Esophagus muscularis mucosa (tissue), 4 donors: ENCODE results near the gene GJD3. TPM values are rescaled to one million over a fixed set of nuclear protein-coding genes. Genes with fewer than 3 reads are reported as not detected.
"Not testable (repeated sequence)": the region's sequence is repeated elsewhere in the genome, so short reads cannot be mapped to it uniquely, and the experiment has no call there.

Experiments used
- DNase-seq: peaks from one replicate; pipeline ENCODE4 v3.0.0-alpha.2; 2017; ENCODE audit errors: extremely low spot score
- H3K27ac ChIP-seq, 4 donors: fragments of 200-600 bp; sonication (generic); replicated peaks in 1 of 4; 1 replicate in 3 of 4; 2 replicates in 1 of 4; pipeline ENCODE4 v1.5.1; 2016 to 2019; ENCODE audit warnings: mild to moderate bottlenecking in 1 of 4
- H3K27me3 ChIP-seq, 4 donors: fragments of 200-600 bp; sonication (generic); one replicate each; pipeline versions ENCODE4 v1.5.1 to v1.6.0; 2016 to 2019
- H3K36me3 ChIP-seq, 4 donors: fragments of 200-600 bp; sonication (generic); one replicate each; pipeline ENCODE4 v1.5.1; 2016 to 2019
- H3K4me1 ChIP-seq, 4 donors: fragments of 200-600 bp; sonication (generic); one replicate each; pipeline ENCODE4 v1.5.1; 2016 to 2019
- H3K4me3 ChIP-seq, 4 donors: fragments of 200-600 bp; sonication (generic); 1 replicate in 2 of 4; 2 replicates in 2 of 4; pipeline ENCODE4 v1.5.1; 2016 to 2019; ENCODE audit warnings: mild to moderate bottlenecking in 4 of 4, moderate library complexity in 1 of 4
- H3K9me3 ChIP-seq, 4 donors: fragments of 200-600 bp; sonication (generic); 1 replicate in 3 of 4; 2 replicates in 1 of 4; pipeline ENCODE4 v1.5.1; 2016 to 2019
- CTCF ChIP-seq, 3 experiments: fragments of 200-600 bp in 2 of 3; fragments of 450-650 bp in 1 of 3; sonication (generic) in 2 of 3; IDR thresholded peaks; one replicate each; pipeline ENCODE4 v1.5.1; 2017 to 2019; ENCODE audit warnings: antibody characterized with exemption in 3 of 3, mild to moderate bottlenecking in 2 of 3, moderate library complexity in 1 of 3
- EP300 ChIP-seq: sonication (generic); formaldehyde crosslinking; IDR thresholded peaks from one replicate; pipeline ENCODE4 v1.6.1; 2017; ENCODE audit warnings: antibody characterized with exemption
- POLR2A ChIP-seq: fragments of 450-650 bp; IDR thresholded peaks from one replicate; pipeline ENCODE4 v1.6.1; 2017; ENCODE audit warnings: antibody characterized with exemption, moderate library complexity, mild to moderate bottlenecking, low read depth
- POLR2AphosphoS5 ChIP-seq, 2 donors: sonication (generic); formaldehyde crosslinking; IDR thresholded peaks; one replicate each; pipeline ENCODE4 v1.6.1; 2017; ENCODE audit warnings: antibody characterized with exemption in 2 of 2
- WGBS: methylation state at CpG from one replicate; pipeline ENCODE4 v1.1.5; 2018; 5-methylcytosine and 5-hydroxymethylcytosine counted together
- intact Hi-C: fragments of 100-400 bp; cut with DNase I; formaldehyde crosslinking; loops from one replicate; pipeline ENCODE4 v1.15.1; 2023
- total RNA-seq, 4 donors: library from RNA; depleted of rRNA; stranded (reverse); fragments of >200 nt; gene quantifications; one replicate each; pipeline versions ENCODE4 v1.1.0 to v1.2.1, GENCODE V29; 2016

The GJD3 gene
- total RNA-seq = under 1 TPM in 2 of 4 donors, not detected in 2; 0.40 to 0.50 TPM

- 65% methylated on average over 18 of the region's 22 CpGs for WGBS
- Histone ChIP-seq H3K4me3 (peak within 1 kb of the TSS; percentile 57 to 68 (median 60)), H3K4me1 (peaks cover 10 to 32% (median 21%) of the 10 kb centered on the region in 4 donors), H3K27me3 (peaks cover 0 to 8% (median 0%) of the 10 kb centered on the region in 4 donors), H3K27ac (peak within 1 kb of the TSS in 1 of 4 donors; percentile 19), H3K9me3 (no peaks in the 10 kb centered on the region), H3K36me3 (no peaks in the 10 kb centered on the region)
- no peak for DNase-seq
- intact Hi-C loops = loop anchor here (5.0 kb wide), 1 partner anchor 38 kb away; no protein-coding TSS in a partner anchor
- TF ChIP-seq POLR2A (no peak), EP300 (no peak), POLR2AphosphoS5 (IDR thresholded peaks at IDR 0.05) (no peak), CTCF (IDR thresholded peaks at IDR 0.05) (no peak)
These were observed at the start of gene GJD3 for GRCh38 chr17:40364121-40364861. TSS of gene GJD3 (minus strand) at chr17:40364737. CDS start at chr17:40363815, 922 bp downstream.

- intact Hi-C loops = loop anchor here (2.0 to 10.0 kb wide), 3 partner anchors 42 to 110 kb away; partner anchors contain the start of gene RARA
- peaks cover 12 to 26% (median 25%) of the 10 kb centered on the region in 4 donors for H3K4me1 ChIP-seq
- not testable (repeated sequence) for H3K9me3 ChIP-seq, H3K36me3 ChIP-seq, H3K4me3 ChIP-seq, H3K27me3 ChIP-seq, DNase-seq, H3K27ac ChIP-seq
- 83% methylated on average over 4 of the region's 4 CpGs for WGBS
These were observed 49.8 kb upstream of the GJD3 start for GRCh38 chr17:40414312-40414711.

- intact Hi-C loops = loop anchor here (5.0 to 10.0 kb wide), 2 partner anchors 41 to 108 kb away; partner anchors contain the start of gene RARA
- Histone ChIP-seq H3K27me3 (peaks cover 0 to 8% (median 0%) of the 10 kb centered on the region in 4 donors), H3K27ac (no peak overlapping the region), H3K4me3 (no peak overlapping the region), H3K4me1 (peaks cover 8 to 14% (median 13%) of the 10 kb centered on the region in 4 donors), H3K9me3 (no peaks in the 10 kb centered on the region), H3K36me3 (no peaks in the 10 kb centered on the region)
- no peak for DNase-seq
- TF ChIP-seq EP300 = no peak
- TF ChIP-seq CTCF (IDR thresholded peaks at IDR 0.05) = no peak
- TF ChIP-seq POLR2A = no peak
- no peak for TF ChIP-seq POLR2AphosphoS5 (IDR thresholded peaks at IDR 0.05)
These were observed 48.3 kb upstream of the GJD3 start for GRCh38 chr17:40412880-40413279.

- no peak for DNase-seq
- intact Hi-C loops = loop anchor here (5.0 to 10.0 kb wide), 2 partner anchors 40 to 107 kb away; partner anchors contain the start of gene RARA
- Histone ChIP-seq H3K27ac (no peak overlapping the region), H3K9me3 (no peaks in the 10 kb centered on the region), H3K27me3 (peaks cover 0 to 3% (median 0%) of the 10 kb centered on the region in 4 donors), H3K36me3 (no peaks in the 10 kb centered on the region), H3K4me1 (peaks cover 0 to 6% (median 5%) of the 10 kb centered on the region in 4 donors), H3K4me3 (no peak overlapping the region)
- TF ChIP-seq POLR2A = no peak
- no peak for TF ChIP-seq CTCF (IDR thresholded peaks at IDR 0.05)
- WGBS = 98% methylated on average over 4 of the region's 4 CpGs
These were observed 47.3 kb upstream of the GJD3 start for GRCh38 chr17:40411821-40412220.

- Histone ChIP-seq H3K27ac (no peak overlapping the region), H3K4me3 (no peak overlapping the region), H3K9me3 (no peaks in the 10 kb centered on the region), H3K27me3 (no peaks in the 10 kb centered on the region), H3K4me1 (peaks cover 0 to 2% (median under 1%) of the 10 kb centered on the region in 4 donors), H3K36me3 (no peaks in the 10 kb centered on the region)
- intact Hi-C loops = loop anchor here (5.0 to 10.0 kb wide), 2 partner anchors 38 to 105 kb away; partner anchors contain the start of gene RARA
- no peak for DNase-seq
- 79% methylated on average over 1 of the region's 1 CpG for WGBS
- TF ChIP-seq POLR2AphosphoS5 (IDR thresholded peaks at IDR 0.05) (no peak), CTCF (IDR thresholded peaks at IDR 0.05) (no peak), POLR2A (no peak), EP300 (no peak)
These were observed 45.5 kb upstream of the GJD3 start for GRCh38 chr17:40410082-40410481.

GRCh38 chr17:40409540-40409939 is 45.0 kb upstream of the GJD3 start:
- H3K27me3 ChIP-seq, H3K4me3 ChIP-seq, H3K36me3 ChIP-seq, intact Hi-C loops, H3K27ac ChIP-seq, H3K4me1 ChIP-seq, H3K9me3 ChIP-seq, DNase-seq: not testable (repeated sequence)
- WGBS = 93% methylated on average over 4 of the region's 4 CpGs
